Daoy (cell line): ENCODE data around the gene FAM180B. TPM values are rescaled to one million over a fixed set of nuclear protein-coding genes. Genes with fewer than 3 reads are reported as not detected.
A peak's percentile ranks its signal among the peaks of the same experiment; 100 is the strongest.
"Not testable (repeated sequence)": the region's sequence is repeated elsewhere in the genome, so short reads cannot be mapped to it uniquely, and the experiment has no call there.

Source experiments
- DNase-seq: peaks from one replicate; pipeline ENCODE4 v3.0.0-alpha.2; 2015; ENCODE audit warnings: low read depth
- total RNA-seq: library from RNA; depleted of rRNA; stranded (reverse); fragments of >200 nt; shearing (Covaris generic); gene quantifications from 2 replicates; pipeline ENCODE4 v1.2.3, GENCODE V29; 2014; rRNA removed

FAM180B gene
- total RNA-seq: not detected in 2 replicates

GRCh38 chr11:47586098-47586855 lies at the start of gene FAM180B:
Gene FAM180B (plus strand): TSS chr11:47586678. CDS start chr11:47586769, 91 bp downstream.
- no peak for DNase-seq

DNA sequence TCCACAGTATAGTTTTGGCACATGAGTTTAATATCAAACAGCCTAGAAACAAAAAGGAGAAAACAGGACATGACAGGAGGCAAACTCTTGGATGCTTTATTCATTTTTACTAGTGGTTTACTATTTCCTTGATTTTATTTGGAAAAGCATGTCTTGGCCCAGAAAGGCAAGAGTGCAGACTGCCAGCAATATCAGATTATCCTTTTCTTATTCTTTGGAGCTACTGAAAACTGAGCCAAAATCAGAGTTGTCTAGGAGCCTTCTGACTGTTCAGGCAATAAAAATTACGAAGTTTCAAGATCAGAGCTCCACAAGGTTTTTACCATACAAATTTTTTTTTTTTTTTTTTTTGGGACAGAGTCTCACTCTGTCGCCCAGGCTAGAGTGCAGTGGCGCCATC lies 49.6 kb upstream of the FAM180B start:
- no peak for DNase-seq

- DNase-seq: no peak
Observed at GRCh38 chr11:47538741-47539565, 47.5 kb upstream of the FAM180B start.

DNA sequence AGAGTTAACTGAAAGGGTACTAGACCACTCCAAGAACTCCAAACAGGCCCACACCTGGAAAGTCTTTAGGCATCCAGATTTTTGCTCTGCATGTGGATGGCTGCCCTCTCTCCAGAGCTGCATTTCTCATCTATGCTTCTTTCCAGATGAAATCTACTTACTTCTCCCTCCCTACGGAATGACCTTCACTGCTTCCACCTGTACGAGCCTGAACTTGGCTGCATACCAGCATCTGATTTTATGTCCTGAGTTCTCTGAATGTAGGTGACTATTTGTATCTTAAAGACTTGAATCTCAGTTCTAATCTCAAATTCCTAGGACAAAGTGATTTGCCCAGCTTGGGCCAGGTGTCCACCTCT lies 46.8 kb upstream of the FAM180B start:
- DNase-seq: no peak

DNA sequence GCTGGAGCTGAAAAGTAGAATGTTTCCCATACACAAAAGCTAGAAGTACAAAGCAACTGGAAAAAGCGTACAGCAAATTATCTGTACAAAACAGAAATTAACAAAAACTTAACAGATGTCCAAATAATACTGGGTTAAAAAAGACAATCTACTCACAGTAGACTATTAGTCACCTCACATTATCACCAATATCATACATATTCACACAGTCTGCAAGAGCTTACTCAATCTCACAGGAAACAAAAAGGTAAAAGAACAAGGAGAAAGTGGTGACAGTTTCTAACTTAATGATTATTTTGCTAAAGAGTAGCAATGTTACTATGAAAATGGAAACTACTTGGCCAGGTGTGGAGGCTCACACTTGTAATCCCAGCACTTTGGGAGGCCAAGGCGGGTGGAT lies 45.4 kb upstream of the FAM180B start:
- no peak for DNase-seq

DNA sequence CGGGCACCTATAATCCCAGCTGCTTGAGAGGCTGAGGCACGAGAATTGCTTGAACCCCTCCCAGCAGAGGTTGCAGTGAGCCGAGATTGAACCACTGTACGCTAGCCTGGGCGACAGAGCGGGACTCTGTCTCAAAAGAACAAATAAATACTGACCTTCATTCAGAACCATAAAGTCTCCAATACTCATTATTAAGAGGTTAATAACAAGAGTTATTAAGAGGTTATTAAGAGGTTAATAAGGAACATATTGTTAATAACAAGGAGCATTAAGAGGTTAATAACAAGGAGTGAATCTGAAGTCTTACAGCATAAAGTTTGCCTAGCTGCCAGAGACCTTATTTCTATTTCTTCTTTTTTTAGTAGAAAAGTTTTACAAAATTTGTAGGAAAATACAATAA lies 41.2 kb upstream of the FAM180B start:
- DNase-seq: no peak

GRCh38 chr11:47546274-47546673 lies 40.2 kb upstream of the FAM180B start:
- not testable (repeated sequence) for DNase-seq

DNA sequence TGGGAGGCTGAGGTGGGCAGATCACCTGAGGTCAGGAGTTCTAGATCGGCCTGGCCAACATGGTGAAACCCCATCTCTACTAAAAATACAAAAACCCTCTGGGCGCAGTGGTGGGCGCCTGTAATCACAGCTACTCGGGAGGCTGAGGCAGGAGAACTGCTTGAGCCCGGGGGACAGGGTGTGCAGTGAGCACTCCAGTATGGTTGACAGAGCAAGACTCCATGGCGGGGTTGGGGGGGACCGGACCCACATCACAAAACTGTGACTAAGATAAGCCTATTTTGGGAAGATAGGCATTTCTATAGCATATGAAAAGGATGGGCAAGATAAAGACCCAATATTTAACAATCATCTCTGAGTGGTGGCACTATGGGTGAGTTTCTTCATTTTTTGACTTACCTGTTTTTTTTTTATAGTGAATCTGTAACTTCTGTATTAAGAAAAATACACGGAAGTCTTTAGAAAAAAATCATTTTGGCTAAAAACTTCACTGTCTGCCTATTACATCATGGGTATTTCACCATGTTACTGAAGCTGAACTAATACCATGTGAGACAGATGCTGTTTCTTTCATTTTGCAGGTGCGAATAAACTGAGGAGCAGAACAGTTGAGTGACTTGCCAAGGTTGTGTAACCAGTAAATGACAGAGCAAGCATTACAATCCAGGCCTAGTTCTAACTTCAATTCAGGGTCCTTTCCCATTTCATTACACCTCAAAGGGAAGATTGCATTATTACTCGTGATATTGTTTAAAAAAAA lies 36.0 kb upstream of the FAM180B start:
- no peak for DNase-seq

- DNase-seq: peak; percentile 26
Observed at GRCh38 chr11:47551086-47551485, 35.4 kb upstream of the FAM180B start.

DNA sequence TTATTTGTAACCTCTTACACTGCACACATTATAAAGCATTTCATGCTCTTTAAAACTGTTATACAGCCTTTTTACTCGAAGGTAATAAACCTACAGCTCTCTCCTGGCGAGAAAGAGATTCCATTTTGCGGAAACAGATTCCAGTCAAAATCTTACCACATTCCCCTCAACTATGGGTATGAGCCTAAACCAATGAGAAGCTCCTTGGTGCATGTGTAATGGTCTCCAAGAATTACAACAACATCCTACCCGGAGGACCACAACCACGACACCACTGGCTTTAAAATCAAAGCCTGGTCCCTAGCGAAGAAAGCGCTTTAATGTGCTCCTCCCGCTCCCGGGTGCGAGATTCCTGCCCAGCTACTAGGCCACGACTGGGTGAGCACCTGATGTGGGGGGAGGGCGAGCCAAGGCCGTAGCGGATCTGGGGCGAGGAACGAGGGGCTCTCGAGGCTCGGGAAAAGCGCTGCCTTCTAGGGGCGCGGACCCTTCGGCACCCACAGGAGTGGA lies 34.4 kb upstream of the FAM180B start:
- peak; percentile 37 for DNase-seq

- DNase-seq: peak; percentile 96
Observed at GRCh38 chr11:47552566-47553405, 33.7 kb upstream of the FAM180B start, which contains the start of gene CELF1. Gene CELF1 (minus strand): TSS chr11:47553132. CDS start chr11:47499523, 53,609 bp downstream.

- DNase-seq: no peak
Observed at GRCh38 chr11:47553406-47553743, 33.1 kb upstream of the FAM180B start.

DNA sequence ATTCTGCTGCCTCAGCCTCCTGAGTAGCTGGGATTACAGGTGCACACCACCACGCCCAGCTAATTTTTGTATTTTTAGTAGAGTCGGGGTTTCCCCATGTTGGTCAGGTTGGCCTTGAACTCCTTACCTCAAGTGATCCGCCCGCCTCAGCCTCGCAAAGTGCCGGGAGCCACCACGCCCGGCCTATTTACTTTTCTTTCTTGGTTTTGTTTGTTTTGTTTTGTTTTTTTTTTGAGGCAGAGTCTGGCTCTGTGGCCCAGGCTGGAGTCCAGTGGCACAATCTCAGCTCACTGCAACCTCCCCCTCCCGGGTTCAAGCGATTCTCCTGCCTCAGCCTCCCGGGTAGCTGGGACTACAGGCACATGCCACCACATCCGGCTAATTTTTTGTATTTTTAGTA lies 29.5 kb upstream of the FAM180B start:
- DNase-seq: not testable (repeated sequence)

DNA sequence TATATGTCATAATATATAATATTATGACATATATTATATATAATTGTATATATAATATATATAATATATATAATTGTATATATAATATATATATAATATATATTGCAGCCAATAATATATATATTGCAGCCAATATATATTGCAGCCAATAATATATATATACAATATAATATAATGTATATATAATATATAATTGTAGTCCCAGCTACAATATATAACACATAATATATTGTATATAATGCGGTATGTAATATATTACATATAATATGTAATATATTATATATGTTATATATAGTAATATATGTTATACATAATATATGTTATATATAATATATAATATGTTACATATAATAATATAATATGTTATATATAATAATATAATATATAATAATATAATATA lies 27.8 kb upstream of the FAM180B start:
- no peak for DNase-seq

- DNase-seq: no peak
Observed at GRCh38 chr11:47560426-47560825, 26.1 kb upstream of the FAM180B start.

DNA sequence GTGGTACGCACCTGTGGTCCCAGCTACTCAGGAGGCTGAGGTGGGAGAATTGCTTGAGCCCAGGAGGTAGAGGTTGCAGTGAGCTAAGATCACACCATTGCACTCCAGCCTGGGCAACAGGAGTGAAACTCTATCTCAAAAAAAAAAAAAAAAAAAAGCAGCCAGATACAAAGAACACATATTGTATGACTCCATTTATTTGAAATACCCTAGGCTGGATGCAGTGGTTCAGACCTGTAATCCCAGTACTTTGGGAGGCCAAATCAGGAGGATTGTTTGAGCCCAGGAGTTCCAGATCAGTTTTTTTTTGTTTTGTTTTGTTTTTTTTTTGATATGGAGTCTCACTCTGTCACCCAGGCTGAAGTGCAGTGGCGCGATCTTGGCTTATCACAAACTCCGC lies 24.1 kb upstream of the FAM180B start:
- not testable (repeated sequence) for DNase-seq

DNA sequence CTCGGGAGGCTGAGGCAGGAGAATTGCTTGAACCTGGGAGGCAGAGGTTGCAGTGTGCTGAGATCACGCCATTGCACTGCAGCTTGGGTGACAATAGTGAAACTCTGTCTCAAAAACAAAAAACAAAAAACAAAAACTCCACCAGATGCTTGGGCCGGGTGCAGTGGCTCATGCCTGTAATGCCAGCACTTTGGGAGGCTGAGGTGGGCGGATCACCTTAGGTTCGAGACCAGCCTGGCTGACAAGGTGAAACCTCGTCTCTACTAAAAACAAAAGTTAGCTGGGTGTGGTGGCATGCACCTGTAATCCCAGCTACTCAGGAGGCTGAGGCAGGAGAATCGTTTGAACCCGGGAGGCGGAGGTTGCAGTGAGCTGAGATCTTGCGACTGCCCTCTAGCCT lies 22.1 kb upstream of the FAM180B start:
- DNase-seq: not testable (repeated sequence)

DNA sequence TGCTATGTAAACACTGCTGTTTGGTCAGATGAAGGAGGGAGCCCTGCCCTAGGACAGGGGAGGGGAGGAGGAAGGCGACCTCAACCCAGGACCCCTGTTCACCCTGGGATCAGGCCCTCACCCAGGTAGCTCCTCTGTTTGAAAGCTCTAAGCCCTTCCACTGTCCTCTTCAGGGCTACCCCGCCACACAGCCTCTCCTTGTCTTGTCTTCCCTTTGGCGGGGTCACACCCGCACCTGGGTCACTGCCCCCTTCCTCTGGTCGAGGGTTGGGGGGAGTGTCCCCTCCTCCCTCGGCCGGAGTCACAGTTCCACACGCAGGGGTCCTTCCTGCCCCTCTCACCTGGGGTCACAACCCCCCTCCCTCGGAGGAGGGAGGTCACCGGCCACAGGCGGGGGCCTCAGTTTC lies 21.5 kb upstream of the FAM180B start:
- no peak for DNase-seq

DNA sequence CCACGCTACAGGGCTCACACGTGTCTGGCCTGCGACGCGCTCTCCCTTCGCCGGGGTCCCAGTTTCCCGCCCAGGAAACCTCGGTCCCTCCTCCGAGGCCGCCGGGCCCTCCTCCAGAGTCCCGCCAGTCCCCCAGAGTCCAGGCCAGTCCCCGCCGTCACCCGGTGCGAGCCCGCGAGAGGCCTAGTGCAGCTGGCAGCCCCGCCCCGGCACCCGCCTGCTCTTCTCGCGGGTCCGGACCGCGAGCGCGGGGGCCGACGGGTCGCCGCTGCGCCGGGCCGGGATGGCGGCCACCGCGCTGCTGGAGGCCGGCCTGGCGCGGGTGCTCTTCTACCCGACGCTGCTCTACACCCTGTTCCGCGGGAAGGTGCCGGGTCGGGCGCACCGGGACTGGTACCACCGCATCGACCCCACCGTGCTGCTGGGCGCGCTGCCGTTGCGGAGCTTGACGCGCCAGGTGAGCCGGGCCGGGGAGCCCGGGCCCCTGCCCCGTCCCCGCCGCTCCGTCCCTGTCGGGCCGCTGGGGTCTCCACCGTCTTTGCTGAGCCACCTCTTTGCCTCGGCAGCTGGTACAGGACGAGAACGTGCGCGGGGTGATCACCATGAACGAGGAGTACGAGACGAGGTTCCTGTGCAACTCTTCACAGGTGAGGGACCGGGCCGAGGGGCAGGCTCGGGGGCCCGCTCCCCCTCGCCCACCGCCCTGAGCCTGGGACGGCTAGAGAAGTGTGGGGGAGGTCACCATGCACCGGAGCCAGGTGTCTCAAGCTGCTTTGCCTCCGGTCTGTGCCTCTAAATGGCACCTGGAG lies 20.9 kb upstream of the FAM180B start, which contains the start of gene PTPMT1:
PTPMT1 (plus strand) TSS at position 260 of the 809 bp plus-strand sequence; CDS start at position 284, 24 bp downstream.
- peak; percentile 82 for DNase-seq

DNA sequence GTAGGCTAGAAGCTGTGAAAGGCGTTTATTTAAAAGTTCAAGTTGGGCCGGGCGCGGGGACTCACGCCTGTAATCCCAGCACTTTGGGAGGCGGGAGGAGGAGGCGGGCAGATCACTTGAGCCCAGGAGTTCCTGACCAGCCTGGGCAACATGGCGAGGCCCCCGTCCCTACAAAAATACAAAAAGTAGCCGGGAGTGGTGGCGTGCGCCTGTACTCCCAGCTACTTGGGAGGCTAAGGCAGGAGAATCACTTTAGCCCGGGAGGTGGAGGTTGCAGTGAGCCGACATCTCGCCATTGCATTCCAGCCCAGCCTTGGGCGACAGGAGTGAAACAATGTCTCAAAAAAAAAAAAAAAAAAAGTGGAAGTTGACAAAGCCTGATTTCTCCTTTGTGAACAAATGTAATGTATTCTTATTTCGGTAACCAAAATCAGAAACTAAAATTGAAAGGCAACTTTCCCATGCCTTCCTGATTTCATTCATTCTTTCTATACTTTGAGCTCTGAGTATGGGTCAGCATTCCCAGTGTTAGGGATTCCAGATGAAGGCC lies 20.3 kb upstream of the FAM180B start:
- DNase-seq: no peak
